Peyer's patch (tissue), 4 donors: ENCODE measurements around the gene MVK. TPM values are rescaled to one million over a fixed set of nuclear protein-coding genes. Genes with fewer than 3 reads are reported as not detected.

ENCODE experiments used
- DNase-seq, 3 donors: peaks; one replicate each; pipeline ENCODE4 v3.0.0-alpha.2; 2017 to 2019
- H3K27ac ChIP-seq, 4 donors: fragments of 200-600 bp; sonication (generic); one replicate each; pipeline ENCODE4 v1.5.1; 2016 to 2019
- H3K27me3 ChIP-seq, 2 donors: fragments of 200-600 bp; sonication (generic); one replicate each; pipeline ENCODE4 v1.5.1; 2019
- H3K36me3 ChIP-seq, 3 donors: fragments of 200-600 bp; sonication (generic); one replicate each; pipeline ENCODE4 v1.5.1; 2016 to 2019
- H3K4me1 ChIP-seq, 4 donors: fragments of 200-600 bp; sonication (generic); one replicate each; pipeline ENCODE4 v1.5.1; 2016 to 2019
- H3K4me3 ChIP-seq, 4 donors: fragments of 200-600 bp; sonication (generic); 1 replicate in 3 of 4; 2 replicates in 1 of 4; pipeline ENCODE4 v1.5.1; 2016 to 2019; ENCODE audit warnings: mild to moderate bottlenecking in 1 of 4
- H3K9me3 ChIP-seq, 4 donors: fragments of 200-600 bp; sonication (generic); one replicate each; pipeline ENCODE4 v1.5.1; 2016 to 2019; ENCODE audit warnings: mild to moderate bottlenecking in 1 of 4
- CTCF ChIP-seq, 6 experiments: fragments of 450-650 bp in 4 of 6; fragments of 200-600 bp in 2 of 6; sonication (generic) in 1 of 6; IDR thresholded peaks; one replicate each; pipeline ENCODE4 v1.5.1; 2017 to 2019; ENCODE audit warnings: antibody characterized with exemption in 6 of 6, mild to moderate bottlenecking in 3 of 6, moderate library complexity in 1 of 6
- POLR2A ChIP-seq, 2 donors: fragments of 450-650 bp; IDR thresholded peaks; one replicate each; pipeline ENCODE4 v1.5.1; 2017; ENCODE audit warnings: antibody characterized with exemption in 2 of 2, mild to moderate bottlenecking in 2 of 2, moderate library complexity in 2 of 2
- total RNA-seq, 4 donors: library from RNA; depleted of rRNA; stranded (reverse); fragments of >200 nt; gene quantifications; one replicate each; pipeline ENCODE4 v1.1.0, GENCODE V29; 2016

Gene MVK
- total RNA-seq, 4 donors from 2014 or later: 3.3 to 66.7 (median 41.6) TPM

GRCh38 chr12:109573914-109574244, 285 bp downstream of the MVK start:
- peaks cover 0 to 46% (median 0%) of the 10 kb centered on the region in 3 donors for H3K36me3 ChIP-seq
- H3K27ac ChIP-seq: peak overlapping the region; percentile 49 to 88 (median 54)
- no peaks in the 10 kb centered on the region for H3K9me3 ChIP-seq
- DNase-seq: no peak
- H3K4me3 ChIP-seq: peak overlapping the region; percentile 71 to 95 (median 82)
- no peak for TF ChIP-seq CTCF (IDR thresholded peaks at IDR 0.05)
- TF ChIP-seq POLR2A (IDR thresholded peaks at IDR 0.05): no peak
- H3K27me3 ChIP-seq: no peaks in the 10 kb centered on the region
- peaks cover 0 to 15% (median 3%) of the 10 kb centered on the region in 4 donors for H3K4me1 ChIP-seq

- Histone ChIP-seq H3K4me3 (no peak overlapping the region), H3K27ac (no peak overlapping the region), H3K27me3 (no peaks in the 10 kb centered on the region), H3K36me3 (peaks cover 0 to 47% (median 0%) of the 10 kb centered on the region in 3 donors), H3K4me1 (peaks cover 0 to 15% (median 3%) of the 10 kb centered on the region in 4 donors), H3K9me3 (no peaks in the 10 kb centered on the region)
- TF ChIP-seq POLR2A (IDR thresholded peaks at IDR 0.05) (no peak), CTCF (IDR thresholded peaks at IDR 0.05) (no peak)
- DNase-seq: no peak
These were observed 2.1 kb downstream of the MVK start for GRCh38 chr12:109575683-109576082.

DNA sequence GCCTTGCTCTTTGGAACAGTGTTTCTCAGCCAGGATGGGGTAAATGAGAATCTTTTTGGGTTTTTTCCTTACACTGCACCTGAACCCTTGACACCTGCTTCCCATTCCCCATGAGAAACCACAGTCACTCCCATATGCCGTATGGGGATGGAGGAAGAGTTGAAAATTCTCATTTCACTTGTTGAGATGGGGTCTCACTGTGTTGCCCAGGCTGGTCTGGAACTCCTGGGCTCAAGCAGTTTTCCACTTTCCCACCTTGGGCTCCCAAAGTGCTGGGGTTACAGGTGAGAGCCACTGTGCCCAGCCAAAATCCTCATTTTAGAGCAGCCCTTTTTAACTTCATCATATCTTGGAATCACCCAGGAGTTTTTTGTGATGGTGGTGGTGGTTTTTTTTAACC, 3.7 kb downstream of the MVK start:
- Histone ChIP-seq H3K27me3 (no peaks in the 10 kb centered on the region), H3K4me3 (no peak overlapping the region), H3K27ac (no peak overlapping the region), H3K36me3 (peaks cover 0 to 64% (median 0%) of the 10 kb centered on the region in 3 donors), H3K4me1 (peaks cover 0 to 15% (median 3%) of the 10 kb centered on the region in 4 donors), H3K9me3 (no peaks in the 10 kb centered on the region)
- DNase-seq: no peak
- TF ChIP-seq POLR2A (IDR thresholded peaks at IDR 0.05) (no peak), CTCF (IDR thresholded peaks at IDR 0.05) (no peak)

DNA sequence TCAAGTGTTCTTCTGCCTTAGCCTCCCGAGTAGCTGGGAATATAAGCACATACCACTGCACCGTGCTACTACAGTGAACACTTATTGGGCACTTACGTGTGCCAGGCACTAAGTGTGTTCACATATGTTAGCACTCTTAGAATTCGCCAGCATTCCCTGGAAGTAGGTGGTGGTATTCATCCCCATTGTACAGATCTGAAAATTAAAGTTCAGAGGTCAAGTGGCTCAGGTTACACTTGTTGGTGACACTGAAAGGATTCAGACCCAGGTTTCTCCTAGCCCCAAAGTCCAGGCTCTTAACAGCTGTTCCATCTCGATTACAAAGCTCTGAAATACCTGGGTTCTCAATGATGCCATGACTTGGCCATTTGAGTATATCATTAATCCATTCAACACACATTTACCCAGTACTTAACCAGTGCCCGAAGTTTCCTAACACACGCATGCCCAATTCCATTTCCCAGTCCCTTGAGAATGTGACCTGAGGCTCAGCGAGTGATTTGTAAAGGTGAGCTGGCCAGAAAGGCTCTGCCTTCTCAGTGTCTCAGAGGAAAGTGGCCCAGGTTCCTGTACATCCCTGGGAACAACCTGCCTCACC, 4.8 kb downstream of the MVK start:
- TF ChIP-seq CTCF (IDR thresholded peaks at IDR 0.05) (no peak), POLR2A (IDR thresholded peaks at IDR 0.05) (no peak)
- Histone ChIP-seq H3K4me3 (no peak overlapping the region), H3K36me3 (peaks cover 0 to 69% (median 0%) of the 10 kb centered on the region in 3 donors), H3K9me3 (no peaks in the 10 kb centered on the region), H3K27me3 (no peaks in the 10 kb centered on the region), H3K27ac (no peak overlapping the region), H3K4me1 (peaks cover 0 to 10% (median 3%) of the 10 kb centered on the region in 4 donors)
- DNase-seq: no peak

DNA sequence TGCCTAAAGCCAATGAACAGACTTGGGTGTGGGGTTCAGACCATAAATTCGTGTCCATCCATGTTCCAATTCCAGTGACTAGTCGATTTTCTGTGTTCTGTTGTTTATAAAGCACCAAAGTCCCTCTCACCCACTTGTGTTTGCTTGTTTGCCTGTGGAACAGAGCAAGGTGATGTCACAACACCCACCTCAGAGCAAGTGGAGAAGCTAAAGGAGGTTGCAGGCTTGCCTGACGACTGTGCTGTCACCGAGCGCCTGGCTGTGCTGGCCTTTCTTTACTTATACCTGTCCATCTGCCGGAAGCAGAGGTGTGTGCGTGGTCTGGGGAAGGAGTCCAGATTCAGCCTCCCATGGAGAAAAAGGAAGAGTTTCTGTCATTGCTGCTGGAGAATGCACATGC, 6.0 kb downstream of the MVK start:
- Histone ChIP-seq H3K36me3 (peaks cover 0 to 80% (median 0%) of the 10 kb centered on the region in 3 donors), H3K27me3 (no peaks in the 10 kb centered on the region), H3K9me3 (no peaks in the 10 kb centered on the region), H3K4me3 (no peak overlapping the region), H3K27ac (no peak overlapping the region), H3K4me1 (peaks cover 0 to 2% (median 0%) of the 10 kb centered on the region in 4 donors)
- no peak for TF ChIP-seq CTCF (IDR thresholded peaks at IDR 0.05)
- TF ChIP-seq POLR2A (IDR thresholded peaks at IDR 0.05): no peak
- no peak for DNase-seq
